Caco-2 (cell line): ENCODE data around the gene MAPK14. TPM values are rescaled to one million over a fixed set of nuclear protein-coding genes. Genes with fewer than 3 reads are reported as not detected.
"Not testable (repeated sequence)": the region's sequence is repeated elsewhere in the genome, so short reads cannot be mapped to it uniquely, and the experiment has no call there.

ENCODE experiments used
- BruUV-seq: library from RNA; stranded (reverse); fragments of 400-500 nt; replicated peaks from 2 replicates; lab custom pipeline; 2021; lab: Mats Ljungman, UMichigan
- CTCF ChIA-PET: fragments of 300-600 bp; sonication (Branson Sonifier 250); formaldehyde crosslinking; loops from one replicate; lab custom pipeline; 2022; ENCODE audit warnings: antibody characterized with exemption; lab: Charles Lee
- POLR2A ChIA-PET: fragments of 300-600 bp; sonication (Branson Sonifier 250); formaldehyde crosslinking; loops from one replicate; lab custom pipeline; 2022; ENCODE audit warnings: antibody characterized with exemption; lab: Charles Lee
- DNase-seq, 2 experiments: peaks; one replicate each; pipeline versions ENCODE4 v3.0.0 to v3.0.0-alpha.2; 2020 to 2022
- H3K27me3 ChIP-seq: replicated peaks from 2 replicates; pipeline ENCODE4 v1.6.0; 2011; ENCODE audit warnings: low read length; ENCODE audit not compliant: control insufficient read depth, insufficient read depth
- H3K36me3 ChIP-seq: 2 replicates; pipeline ENCODE4 v1.5.1; 2011; ENCODE audit warnings: low read length; ENCODE audit not compliant: control insufficient read depth, insufficient read depth
- H3K4me1 ChIP-seq: fragments of 250-450 bp; sonication (Bioruptor Pico); 2 replicates; pipeline ENCODE4 v1.5.1; 2020; ENCODE audit warnings: mild to moderate bottlenecking
- H3K4me3 ChIP-seq: 2 replicates; pipeline ENCODE4 v1.5.1; 2011; ENCODE audit warnings: low read depth, mild to moderate bottlenecking, control low read depth, low read length
- H3K9me3 ChIP-seq: fragments of 250-450 bp; sonication (Bioruptor Pico); 2 replicates; pipeline ENCODE4 v1.5.1; 2020; ENCODE audit warnings: mild to moderate bottlenecking, moderate library complexity
- H3K27ac Mint-ChIP-seq: one replicate; pipeline ENCODE4 v1.8.0; 2022; ENCODE audit warnings: mixed read lengths; ENCODE audit not compliant: unreplicated experiment
- H3K27me3 Mint-ChIP-seq: one replicate; pipeline ENCODE4 v1.8.0; 2022; ENCODE audit warnings: mixed read lengths; ENCODE audit not compliant: insufficient read depth, unreplicated experiment
- H3K36me3 Mint-ChIP-seq: one replicate; pipeline ENCODE4 v1.8.0; 2022; ENCODE audit warnings: mild to moderate bottlenecking, mixed read lengths; ENCODE audit not compliant: insufficient read depth, unreplicated experiment
- H3K4me1 Mint-ChIP-seq: one replicate; pipeline ENCODE4 v1.8.0; 2022; ENCODE audit warnings: low read depth, mixed read lengths; ENCODE audit not compliant: unreplicated experiment
- H3K4me3 Mint-ChIP-seq: one replicate; pipeline ENCODE4 v1.8.0; 2022; ENCODE audit warnings: mild to moderate bottlenecking, moderate library complexity, mixed read lengths; ENCODE audit not compliant: unreplicated experiment
- H3K9me3 Mint-ChIP-seq: one replicate; pipeline ENCODE4 v1.8.0; 2022; ENCODE audit warnings: mixed read lengths; ENCODE audit not compliant: unreplicated experiment
- intact Hi-C: fragments of 100-400 bp; cut with micrococcal nuclease; formaldehyde crosslinking; loops from one replicate; pipeline ENCODE4 v1.10.0; 2022; ENCODE audit not compliant: unreplicated experiment
- total RNA-seq: library from RNA; stranded (reverse); gene quantifications from 2 replicates; pipeline ENCODE4 v1.2.3, GENCODE V29; 2022
- TF ChIP-seq, protein P1 (sequence below), 2 experiments: fragments of 200-600 bp in 1 of 2; IDR thresholded peaks; 1 replicate in 1 of 2; 2 replicates in 1 of 2; pipeline versions ENCODE4 v1.5.1 to v1.8.0; 2011 to 2022; ENCODE audit warnings: antibody characterized with exemption in 1 of 2, control low read depth in 1 of 2, inconsistent platforms in 1 of 2, low read depth in 1 of 2, low read length in 1 of 2, mild to moderate bottlenecking in 1 of 2, moderate library complexity in 1 of 2; ENCODE audit not compliant: insufficient read depth in 1 of 2, severe bottlenecking in 1 of 2, unreplicated experiment in 1 of 2

Gene MAPK14
- total RNA-seq, 1 experiment from 2014 or later = 72.0 TPM

DNA sequence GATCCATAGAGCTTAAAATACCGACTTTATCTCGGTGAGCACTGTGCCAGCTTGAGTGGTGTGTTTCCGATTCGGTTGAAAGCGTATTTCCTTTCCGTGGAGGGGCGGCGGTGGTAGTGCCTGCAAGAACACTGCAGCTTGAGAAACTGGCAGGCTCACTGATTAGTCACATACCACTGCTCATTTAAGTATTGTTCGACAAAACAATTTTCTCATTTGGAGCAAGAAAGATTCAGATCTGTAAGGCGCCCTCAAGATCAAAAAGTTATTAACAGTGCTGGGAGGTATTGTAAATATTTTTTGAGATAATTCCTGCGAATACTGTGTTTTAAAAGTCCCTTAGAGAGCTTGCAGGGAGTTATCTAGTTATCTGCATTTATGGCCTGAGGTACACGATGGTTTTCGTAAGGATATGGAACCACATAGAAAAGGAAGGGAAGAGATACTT lies 1.3 kb downstream of the MAPK14 start:
- TF ChIP-seq, protein P1, sequence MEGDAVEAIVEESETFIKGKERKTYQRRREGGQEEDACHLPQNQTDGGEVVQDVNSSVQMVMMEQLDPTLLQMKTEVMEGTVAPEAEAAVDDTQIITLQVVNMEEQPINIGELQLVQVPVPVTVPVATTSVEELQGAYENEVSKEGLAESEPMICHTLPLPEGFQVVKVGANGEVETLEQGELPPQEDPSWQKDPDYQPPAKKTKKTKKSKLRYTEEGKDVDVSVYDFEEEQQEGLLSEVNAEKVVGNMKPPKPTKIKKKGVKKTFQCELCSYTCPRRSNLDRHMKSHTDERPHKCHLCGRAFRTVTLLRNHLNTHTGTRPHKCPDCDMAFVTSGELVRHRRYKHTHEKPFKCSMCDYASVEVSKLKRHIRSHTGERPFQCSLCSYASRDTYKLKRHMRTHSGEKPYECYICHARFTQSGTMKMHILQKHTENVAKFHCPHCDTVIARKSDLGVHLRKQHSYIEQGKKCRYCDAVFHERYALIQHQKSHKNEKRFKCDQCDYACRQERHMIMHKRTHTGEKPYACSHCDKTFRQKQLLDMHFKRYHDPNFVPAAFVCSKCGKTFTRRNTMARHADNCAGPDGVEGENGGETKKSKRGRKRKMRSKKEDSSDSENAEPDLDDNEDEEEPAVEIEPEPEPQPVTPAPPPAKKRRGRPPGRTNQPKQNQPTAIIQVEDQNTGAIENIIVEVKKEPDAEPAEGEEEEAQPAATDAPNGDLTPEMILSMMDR (IDR thresholded peaks at IDR 0.05; ENCODE audit: insufficient read depth in 1 of 2, low read depth in 1 of 2, low read length in 1 of 2, severe bottlenecking in 1 of 2, unreplicated experiment in 1 of 2) = no peak
- H3K36me3 ChIP-seq = no peaks in the 10 kb centered on the region
- TSS peak; percentile 58 for BruUV-seq
- peak; percentile 36 to 41 for DNase-seq
- H3K27me3 ChIP-seq = no peaks in the 10 kb centered on the region
- H3K9me3 ChIP-seq = no peaks in the 10 kb centered on the region
- Mint-ChIP-seq H3K36me3 (peaks cover 15% of the 10 kb centered on the region), H3K27me3 (no peaks in the 10 kb centered on the region), H3K4me1 (peaks cover 18% of the 10 kb centered on the region), H3K9me3 (no peaks in the 10 kb centered on the region), H3K27ac (peak overlapping the region; percentile 80), H3K4me3 (peak overlapping the region; percentile 83)
- intact Hi-C loops = loop anchor here (5.0 kb wide), 2 partner anchors 107 to 168 kb away; partner anchors contain the start of genes BRPF3 and SRPK1
- CTCF ChIA-PET = interaction anchor here (0.6 to 2.5 kb wide), 4 partner anchors 14 to 107 kb away, joined by 3 to 28 read pairs (median 4); no protein-coding TSS in a partner anchor
- POLR2A ChIA-PET = interaction anchor here (0.6 to 2.8 kb wide), 5 partner anchors 18 to 75 kb away, joined by 3 to 13 read pairs (median 3); no protein-coding TSS in a partner anchor
- peaks cover 36% of the 10 kb centered on the region for H3K4me1 ChIP-seq
- peak overlapping the region; percentile 78 for H3K4me3 ChIP-seq

DNA sequence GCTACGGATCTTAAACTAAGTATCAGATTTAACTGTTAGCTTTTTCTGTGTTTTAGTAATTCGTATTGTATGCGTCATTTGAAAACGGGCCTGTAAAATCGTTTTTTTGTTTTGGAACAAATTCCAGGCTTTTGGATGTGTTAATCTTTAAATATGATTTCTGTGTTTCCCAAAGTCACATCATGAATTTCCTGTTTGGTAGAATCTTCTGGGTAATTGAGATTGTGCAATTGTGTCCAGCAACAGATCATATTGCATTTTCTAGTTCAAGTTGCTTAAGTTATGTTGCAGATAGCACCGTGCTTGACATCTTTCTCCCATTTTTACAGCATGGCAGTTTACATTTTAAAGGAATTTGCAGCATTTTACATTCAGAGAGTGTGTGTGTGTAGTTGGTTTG lies 1.9 kb downstream of the MAPK14 start:
- Histone ChIP-seq H3K36me3 (no peaks in the 10 kb centered on the region), H3K27me3 (no peaks in the 10 kb centered on the region), H3K4me1 (peaks cover 40% of the 10 kb centered on the region), H3K9me3 (no peaks in the 10 kb centered on the region), H3K4me3 (peak overlapping the region; percentile 78)
- Mint-ChIP-seq H3K9me3 (no peaks in the 10 kb centered on the region), H3K4me1 (peaks cover 18% of the 10 kb centered on the region), H3K36me3 (peaks cover 15% of the 10 kb centered on the region), H3K27ac (peak overlapping the region; percentile 80), H3K27me3 (no peaks in the 10 kb centered on the region), H3K4me3 (peak overlapping the region; percentile 83)
- ChIA-PET CTCF (interaction anchor here (2.5 kb wide), 1 partner anchor 66 kb away, joined by 28 read pairs; no protein-coding TSS in a partner anchor), POLR2A (interaction anchor here (2.8 kb wide), 1 partner anchor 66 kb away, joined by 13 read pairs; no protein-coding TSS in a partner anchor)
- intact Hi-C loops = loop anchor here (5.0 kb wide), 2 partner anchors 107 to 168 kb away; partner anchors contain the start of genes BRPF3 and SRPK1
- TF ChIP-seq, protein P1 (IDR thresholded peaks at IDR 0.05; ENCODE audit: insufficient read depth in 1 of 2, low read depth in 1 of 2, low read length in 1 of 2, severe bottlenecking in 1 of 2, unreplicated experiment in 1 of 2) = no peak
- no TSS peak for BruUV-seq
- peak in 1 of 2 experiments; percentile 9 for DNase-seq

DNA sequence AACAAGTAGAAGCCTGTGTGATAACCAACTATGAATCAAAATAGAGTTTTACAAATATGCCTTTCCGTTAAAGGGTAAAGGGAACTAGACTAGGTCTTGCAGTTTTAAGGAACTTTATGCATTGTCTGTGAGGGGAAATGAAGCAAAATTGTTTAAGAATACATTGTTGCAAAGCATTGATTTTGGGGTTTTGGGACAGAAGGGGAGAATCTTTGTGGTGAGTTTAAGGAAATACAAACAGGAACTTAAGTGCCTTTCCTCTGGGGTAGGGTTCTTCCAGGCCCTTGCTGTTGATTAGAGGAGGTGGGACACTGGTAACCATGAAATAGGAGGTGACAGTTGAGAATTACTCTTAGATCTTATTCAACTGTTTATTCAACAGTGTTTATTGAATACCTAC lies 4.7 kb downstream of the MAPK14 start:
- intact Hi-C loops = no loop called here
- POLR2A ChIA-PET = no interaction called here
- Histone ChIP-seq H3K9me3 (no peaks in the 10 kb centered on the region), H3K36me3 (no peaks in the 10 kb centered on the region), H3K4me1 (peaks cover 21% of the 10 kb centered on the region), H3K4me3 (no peak overlapping the region), H3K27me3 (no peaks in the 10 kb centered on the region)
- H3K27me3 Mint-ChIP-seq = no peaks in the 10 kb centered on the region
- TF ChIP-seq, protein P1 (IDR thresholded peaks at IDR 0.05; ENCODE audit: insufficient read depth in 1 of 2, low read depth in 1 of 2, low read length in 1 of 2, severe bottlenecking in 1 of 2, unreplicated experiment in 1 of 2) = no peak
- no TSS peak for BruUV-seq
- peaks cover 23% of the 10 kb centered on the region for H3K36me3 Mint-ChIP-seq
- DNase-seq = no peak
- H3K4me3 Mint-ChIP-seq = no peak overlapping the region
- peaks cover 8% of the 10 kb centered on the region for H3K4me1 Mint-ChIP-seq
- no peak overlapping the region for H3K27ac Mint-ChIP-seq
- CTCF ChIA-PET = no interaction called here
- H3K9me3 Mint-ChIP-seq = no peaks in the 10 kb centered on the region

DNA sequence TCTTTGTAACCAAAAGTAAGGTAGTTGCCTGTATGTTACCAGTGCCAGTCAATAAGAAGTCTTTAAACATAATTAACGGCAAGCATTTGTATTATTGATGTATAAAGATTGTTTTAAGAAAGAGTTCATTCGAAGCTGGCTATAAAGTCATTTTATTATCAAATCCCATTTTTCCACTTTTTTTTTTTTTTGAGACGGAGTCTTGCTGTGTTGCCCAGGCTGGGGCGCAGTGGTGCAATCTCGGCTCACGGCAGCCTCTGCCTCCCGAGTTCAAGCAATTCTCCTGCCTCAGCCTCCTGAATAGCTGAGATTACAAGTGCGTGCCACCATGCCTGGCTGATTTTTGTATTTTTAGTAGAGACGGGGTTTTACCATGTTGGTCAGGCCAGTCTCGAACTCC lies 5.5 kb downstream of the MAPK14 start:
- H3K4me3 ChIP-seq, intact Hi-C loops, BruUV-seq, H3K9me3 Mint-ChIP-seq, H3K27ac Mint-ChIP-seq, POLR2A ChIA-PET, H3K36me3 ChIP-seq, DNase-seq, H3K4me3 Mint-ChIP-seq, H3K27me3 ChIP-seq, CTCF ChIA-PET, H3K9me3 ChIP-seq, H3K27me3 Mint-ChIP-seq: not testable (repeated sequence)
- peaks cover 14% of the 10 kb centered on the region for H3K4me1 Mint-ChIP-seq
- H3K36me3 Mint-ChIP-seq = peaks cover 24% of the 10 kb centered on the region
- peaks cover 21% of the 10 kb centered on the region for H3K4me1 ChIP-seq
